HCT116 (cell line): Measurements from ENCODE around the gene VPS41. TPM values are rescaled to one million over a fixed set of nuclear protein-coding genes. Genes with fewer than 3 reads are reported as not detected.

ENCODE experiments used
- ATAC-seq: fragments of 200-7000 bp; cut with Tn5 transposase; 2 replicates; pipeline ENCODE4 v1.9.1; 2020; ENCODE audit warnings: mild to moderate bottlenecking, moderate library complexity
- BruUV-seq: library from RNA; stranded (reverse); fragments of 400-500 nt; replicated peaks from 2 replicates; lab custom pipeline; 2021; lab: Mats Ljungman, UMichigan
- CTCF ChIA-PET: fragments of 300-600 bp; sonication (Branson Sonifier 250); formaldehyde crosslinking; loops from one replicate; lab custom pipeline; 2021; ENCODE audit warnings: antibody characterized with exemption; lab: Charles Lee
- POLR2A ChIA-PET: fragments of 300-600, 350-600 bp; sonication (Branson Sonifier 250); formaldehyde crosslinking; loops from one replicate; lab custom pipeline; 2021; ENCODE audit warnings: antibody characterized with exemption; lab: Charles Lee
- RAD21 ChIA-PET, 2 experiments: fragments of 300-600 bp; sonication (Branson Sonifier 250); formaldehyde crosslinking; loops; one replicate each; lab custom pipeline; 2023; ENCODE audit warnings: low total read pairs in 2 of 2; ENCODE audit not compliant: uncharacterized antibody in 2 of 2, unreplicated experiment in 2 of 2, low non-redundant PET in 1 of 2; lab: Charles Lee
- DNase-seq: peaks from one replicate; pipeline ENCODE4 v3.0.0-alpha.2; 2010; ENCODE audit warnings: low read depth, low spot score
- H2AFZ ChIP-seq: fragments of 200-600 bp; shearing (Covaris generic), sonication (generic); 2 replicates; pipeline ENCODE4 v1.6.1; 2017; ENCODE audit warnings: low read depth, mixed run types, mixed read lengths, antibody characterized with exemption, low read length; ENCODE audit not compliant: poor library complexity, severe bottlenecking
- H3K27ac ChIP-seq: 2 replicates; pipeline ENCODE4 v1.5.1; 2012; ENCODE audit warnings: low read depth, low read length
- H3K27me3 ChIP-seq: fragments of 200-600 bp; sonication (generic); 2 replicates; pipeline ENCODE4 v1.6.1; 2016; ENCODE audit warnings: mixed run types, low read length, mixed read lengths; ENCODE audit not compliant: insufficient read depth
- H3K36me3 ChIP-seq, 2 experiments: fragments of 200-500 bp in 1 of 2; fragments of 200-600 bp in 1 of 2; sonication (Bioruptor generic) in 1 of 2; sonication (generic) in 1 of 2; 2 replicates each; pipeline versions ENCODE4 v1.5.1 to v1.6.1; 2014 to 2016; ENCODE audit warnings: low read length in 2 of 2, inconsistent platforms in 1 of 2, mixed read lengths in 1 of 2, mixed run types in 1 of 2; ENCODE audit not compliant: insufficient read depth in 2 of 2, control insufficient read depth in 1 of 2
- H3K4me1 ChIP-seq, 2 experiments: fragments of 200-600 bp in 1 of 2; sonication (generic) in 1 of 2; 2 replicates each; pipeline versions ENCODE4 v1.5.1 to v1.6.1; 2012 to 2017; ENCODE audit warnings: low read length in 2 of 2, inconsistent platforms in 1 of 2, mild to moderate bottlenecking in 1 of 2, mixed read lengths in 1 of 2, mixed run types in 1 of 2, moderate library complexity in 1 of 2; ENCODE audit not compliant: insufficient read depth in 2 of 2, control insufficient read depth in 1 of 2
- H3K4me2 ChIP-seq: fragments of 200-600 bp; sonication (generic); 2 replicates; pipeline ENCODE4 v1.6.1; 2017; ENCODE audit warnings: mixed run types, low read length, mixed read lengths
- H3K4me3 ChIP-seq, 2 experiments: fragments of 200-600 bp in 1 of 2; sonication (generic) in 1 of 2; replicated peaks in 1 of 2; 2 replicates each; pipeline ENCODE4 v1.5.1; 2011 to 2016; ENCODE audit warnings: low read length in 2 of 2, control low read depth in 1 of 2, low read depth in 1 of 2, mild to moderate bottlenecking in 1 of 2, mixed read lengths in 1 of 2, mixed run types in 1 of 2
- H3K79me2 ChIP-seq: fragments of 200-600 bp; sonication (generic); 2 replicates; pipeline ENCODE4 v1.6.1; 2017; ENCODE audit warnings: mild to moderate bottlenecking, mixed run types, low read length, moderate library complexity, mixed read lengths; ENCODE audit not compliant: insufficient read depth
- H3K9ac ChIP-seq: fragments of 200-600 bp; sonication (generic); 2 replicates; pipeline ENCODE4 v1.6.1; 2016; ENCODE audit warnings: low read length, mixed read lengths
- H3K9me2 ChIP-seq: fragments of 200-600 bp; sonication (generic), shearing (Covaris generic); 2 replicates; pipeline ENCODE4 v1.6.1; 2017; ENCODE audit warnings: mixed run types, mild to moderate bottlenecking, moderate library complexity; ENCODE audit not compliant: insufficient read depth
- H3K9me3 ChIP-seq, 2 experiments: fragments of 200-500 bp in 1 of 2; fragments of 200-600 bp in 1 of 2; sonication (Bioruptor generic) in 1 of 2; sonication (generic) in 1 of 2; 2 replicates each; pipeline ENCODE4 v1.6.1; 2014 to 2017; ENCODE audit warnings: low read length in 2 of 2, mixed read lengths in 2 of 2, inconsistent platforms in 1 of 2, low read depth in 1 of 2, mild to moderate bottlenecking in 1 of 2, mixed run types in 1 of 2, moderate library complexity in 1 of 2; ENCODE audit not compliant: control insufficient read depth in 1 of 2, insufficient read depth in 1 of 2
- H4K20me1 ChIP-seq: fragments of 200-600 bp; sonication (generic), shearing (Covaris generic); 2 replicates; pipeline ENCODE4 v1.6.1; 2017; ENCODE audit warnings: mixed run types, mild to moderate bottlenecking, moderate library complexity; ENCODE audit not compliant: insufficient read depth
- ATF3 ChIP-seq: IDR thresholded peaks from 2 replicates; pipeline ENCODE4 v1.6.1; 2012
- CBX3 ChIP-seq: IDR thresholded peaks from 2 replicates; pipeline ENCODE4 v1.6.1; 2012; ENCODE audit warnings: low read depth
- CEBPB ChIP-seq: IDR thresholded peaks from 2 replicates; pipeline ENCODE4 v1.6.1; 2012; ENCODE audit warnings: low read depth
- EGR1 ChIP-seq: IDR thresholded peaks from 2 replicates; pipeline ENCODE4 v1.6.1; 2012; ENCODE audit warnings: low read depth
- ELF1 ChIP-seq: IDR thresholded peaks from 2 replicates; pipeline ENCODE4 v1.6.1; 2012; ENCODE audit warnings: low read depth, borderline replicate concordance
- EZH2 ChIP-seq: fragments of 200-600 bp; sonication (generic); IDR thresholded peaks from 2 replicates; pipeline ENCODE4 v1.6.1; 2017; ENCODE audit warnings: antibody characterized with exemption, mixed run types
- JUND ChIP-seq: IDR thresholded peaks from 2 replicates; pipeline ENCODE4 v1.6.1; 2012
- POLR2A ChIP-seq: IDR thresholded peaks from 2 replicates; pipeline ENCODE4 v1.7.0; 2011; ENCODE audit warnings: borderline replicate concordance; ENCODE audit not compliant: insufficient read depth, insufficient read length; ENCODE audit errors: extremely low read depth
- REST ChIP-seq: IDR thresholded peaks from 2 replicates; pipeline ENCODE4 v1.6.1; 2012; ENCODE audit warnings: low read depth
- SIN3A ChIP-seq: IDR thresholded peaks from 2 replicates; pipeline ENCODE4 v1.6.1; 2012; ENCODE audit warnings: low read depth
- SP1 ChIP-seq: IDR thresholded peaks from 2 replicates; pipeline ENCODE4 v1.6.1; 2012; ENCODE audit warnings: low read depth
- SRF ChIP-seq: IDR thresholded peaks from 2 replicates; pipeline ENCODE4 v1.6.1; 2012; ENCODE audit warnings: low read depth
- TCF7L2 ChIP-seq: IDR thresholded peaks from 2 replicates; pipeline ENCODE4 v1.7.0; 2011; ENCODE audit warnings: borderline replicate concordance, inconsistent platforms; ENCODE audit not compliant: insufficient read depth, insufficient read length; ENCODE audit errors: extremely low read depth
- YY1 ChIP-seq: IDR thresholded peaks from 2 replicates; pipeline ENCODE4 v1.6.1; 2011; ENCODE audit warnings: low read length, low read depth, moderate library complexity, mild to moderate bottlenecking; ENCODE audit not compliant: insufficient replicate concordance; ENCODE audit errors: extremely low read depth
- ZBTB33 ChIP-seq: IDR thresholded peaks from 2 replicates; pipeline ENCODE4 v1.6.1; 2011; ENCODE audit warnings: mild to moderate bottlenecking, low read length, moderate library complexity; ENCODE audit not compliant: insufficient replicate concordance; ENCODE audit errors: extremely low read depth
- ZNF274 ChIP-seq: fragments of 200-500 bp; sonication (Bioruptor generic); IDR thresholded peaks from 2 replicates; pipeline ENCODE4 v1.6.1; 2014; ENCODE audit warnings: mild to moderate bottlenecking, low read depth, low read length, inconsistent platforms
- intact Hi-C: fragments of 100-400 bp; cut with micrococcal nuclease; formaldehyde crosslinking; loops from 2 replicates; pipeline ENCODE4 v1.10.0; 2022
- total RNA-seq: library from RNA; stranded (reverse); gene quantifications from one replicate; pipeline ENCODE4 v1.2.1, GENCODE V29; 2021; ENCODE audit not compliant: unreplicated experiment

The VPS41 gene
- total RNA-seq, 1 experiment from 2014 or later = 72.2 TPM

GRCh38 chr7:38872202-38872601 lies 36.8 kb downstream of the VPS41 start:
- H3K4me1 ChIP-seq = no peaks in the 10 kb centered on the region
- H3K9me3 ChIP-seq = no peaks in the 10 kb centered on the region
- H3K4me3 ChIP-seq = no peak overlapping the region
- H4K20me1 ChIP-seq = no peaks in the 10 kb centered on the region
- intact Hi-C loops = no loop called here
- no peak overlapping the region for H3K27ac ChIP-seq
- TF ChIP-seq ZBTB33 (no peak), ZNF274 (no peak), JUND (no peak), TCF7L2 (no peak), SP1 (no peak), SRF (no peak), CEBPB (no peak), REST (no peak), EGR1 (no peak), CBX3 (no peak), ELF1 (no peak), POLR2A (no peak), YY1 (no peak), SIN3A (no peak), EZH2 (no peak), ATF3 (no peak)
- ATAC-seq (no peak), DNase-seq (no peak)
- no peak overlapping the region for H2AFZ ChIP-seq
- no peaks in the 10 kb centered on the region for H3K36me3 ChIP-seq
- no peaks in the 10 kb centered on the region for H3K9me2 ChIP-seq
- CTCF ChIA-PET = no interaction called here
- RAD21 ChIA-PET = no interaction called here
- no peaks in the 10 kb centered on the region; the same call in none of the 2 replicates for H3K79me2 ChIP-seq
- no TSS peak for BruUV-seq
- H3K9ac ChIP-seq = no peak overlapping the region
- POLR2A ChIA-PET = no interaction called here
- no peak overlapping the region for H3K4me2 ChIP-seq
- H3K27me3 ChIP-seq = no peaks in the 10 kb centered on the region
